CD14-positive monocyte (primary cell): ENCODE measurements around the gene MYZAP. TPM values are rescaled to one million over a fixed set of nuclear protein-coding genes. Genes with fewer than 3 reads are reported as not detected.

Source experiments
- DNase-seq, 3 donors: peaks; one replicate each; pipeline ENCODE4 v3.0.0-alpha.2; 2011 to 2022
- H2AFZ ChIP-seq: 2 replicates; pipeline ENCODE4 v1.6.0; 2012; ENCODE audit warnings: mild to moderate bottlenecking, low read depth, low read length, inconsistent platforms; ENCODE audit not compliant: insufficient read depth, poor library complexity, severe bottlenecking
- H3K27ac ChIP-seq, 2 donors: 1 replicate in 1 of 2; 2 replicates in 1 of 2; pipeline ENCODE4 v1.5.1; 2012 to 2013; ENCODE audit warnings: low read length in 2 of 2, control low read depth in 1 of 2, inconsistent platforms in 1 of 2, low read depth in 1 of 2, mild to moderate bottlenecking in 1 of 2
- H3K27me3 ChIP-seq, 2 donors: one replicate each; pipeline versions ENCODE4 v1.6.0 to v1.6.1; 2011 to 2013; ENCODE audit warnings: low read length in 2 of 2; ENCODE audit not compliant: control insufficient read depth in 2 of 2, insufficient read depth in 2 of 2
- H3K36me3 ChIP-seq, 2 donors: replicated peaks in 1 of 2; 1 replicate in 1 of 2; 2 replicates in 1 of 2; pipeline versions ENCODE4 v1.5.1 to v1.6.1; 2012 to 2013; ENCODE audit warnings: low read length in 2 of 2, control low read depth in 1 of 2, inconsistent platforms in 1 of 2, mild to moderate bottlenecking in 1 of 2; ENCODE audit not compliant: insufficient read depth in 2 of 2, control insufficient read depth in 1 of 2
- H3K4me1 ChIP-seq, 2 donors: 1 replicate in 1 of 2; 2 replicates in 1 of 2; pipeline versions ENCODE4 v1.5.1 to v1.6.1; 2012 to 2013; ENCODE audit warnings: low read length in 2 of 2, control low read depth in 1 of 2, inconsistent platforms in 1 of 2, mild to moderate bottlenecking in 1 of 2, moderate library complexity in 1 of 2; ENCODE audit not compliant: insufficient read depth in 2 of 2, control insufficient read depth in 1 of 2
- H3K4me2 ChIP-seq: replicated peaks from 2 replicates; pipeline ENCODE3; 2012; ENCODE audit warnings: low read length, moderate library complexity, mild to moderate bottlenecking; ENCODE audit not compliant: poor library complexity, severe bottlenecking; ENCODE audit errors: extremely low read depth
- H3K4me3 ChIP-seq, 3 experiments: fragments of 200-600 bp in 1 of 3; sonication (generic) in 1 of 3; replicated peaks in 1 of 3; 1 replicate in 2 of 3; 2 replicates in 1 of 3; pipeline ENCODE4 v1.5.1; 2011 to 2013; ENCODE audit warnings: low read length in 3 of 3, mild to moderate bottlenecking in 3 of 3, control low read depth in 2 of 3, low read depth in 2 of 3, inconsistent platforms in 1 of 3, moderate library complexity in 1 of 3
- H3K79me2 ChIP-seq: 2 replicates; pipeline ENCODE4 v1.6.0; 2012; ENCODE audit warnings: mild to moderate bottlenecking, control low read depth, inconsistent platforms, low read length, moderate library complexity; ENCODE audit not compliant: insufficient read depth
- H3K9ac ChIP-seq: 2 replicates; pipeline ENCODE4 v1.6.0; 2017; ENCODE audit warnings: low read length, mild to moderate bottlenecking; ENCODE audit not compliant: insufficient read depth, poor library complexity, severe bottlenecking
- H3K9me3 ChIP-seq, 2 donors: replicated peaks in 1 of 2; 1 replicate in 1 of 2; 2 replicates in 1 of 2; pipeline versions ENCODE4 v1.5.1 to v1.6.1; 2012 to 2013; ENCODE audit warnings: low read length in 2 of 2, control low read depth in 1 of 2; ENCODE audit not compliant: control insufficient read depth in 1 of 2, insufficient read depth in 1 of 2
- H4K20me1 ChIP-seq: 2 replicates; pipeline ENCODE4 v1.6.0; 2012; ENCODE audit warnings: mild to moderate bottlenecking, low read length, control low read depth, moderate library complexity; ENCODE audit not compliant: insufficient read depth
- H3K27ac Mint-ChIP-seq, 7 donors: one replicate each; pipeline ENCODE4 v1.8.0; 2020; ENCODE audit warnings: mild to moderate bottlenecking in 7 of 7, mixed read lengths in 7 of 7, moderate library complexity in 6 of 7, inconsistent platforms in 2 of 7
- H3K27me3 Mint-ChIP-seq, 3 donors: one replicate each; pipeline ENCODE4 v1.8.0; 2021 to 2022; ENCODE audit warnings: low read depth in 3 of 3, mild to moderate bottlenecking in 3 of 3, mixed read lengths in 3 of 3, moderate library complexity in 3 of 3, inconsistent platforms in 1 of 3
- H3K36me3 Mint-ChIP-seq, 2 donors: one replicate each; pipeline ENCODE4 v1.8.0; 2020; ENCODE audit warnings: mixed read lengths in 2 of 2, inconsistent platforms in 1 of 2, mild to moderate bottlenecking in 1 of 2
- H3K4me1 Mint-ChIP-seq: one replicate; pipeline ENCODE4 v1.8.0; 2020; ENCODE audit warnings: mild to moderate bottlenecking, mixed read lengths
- H3K4me3 Mint-ChIP-seq, 2 donors: one replicate each; pipeline ENCODE4 v1.8.0; 2020; ENCODE audit warnings: mild to moderate bottlenecking in 2 of 2, mixed read lengths in 2 of 2, moderate library complexity in 1 of 2
- H3K9me3 Mint-ChIP-seq, 7 donors: one replicate each; pipeline ENCODE4 v1.8.0; 2020 to 2022; ENCODE audit warnings: mixed read lengths in 7 of 7, mild to moderate bottlenecking in 6 of 7, moderate library complexity in 6 of 7, inconsistent platforms in 2 of 7
- WGBS: methylation state at CpG from one replicate; pipeline ENCODE4 v1.1.5; 2013; ENCODE audit warnings: missing lambda C conversion rate; ENCODE audit not compliant: insufficient coverage; 5-methylcytosine and 5-hydroxymethylcytosine counted together
- intact Hi-C, 2 donors: fragments of 100-400 bp; cut with micrococcal nuclease; formaldehyde crosslinking; loops; one replicate each; pipeline versions ENCODE4 v1.15.0 to v1.15.1; 2023
- polyA plus RNA-seq, 3 donors: library from polyadenylated mRNA; depleted of rRNA in 1 of 3; unstranded in 2 of 3; stranded (reverse) in 1 of 3; fragments of 300-500 nt in 2 of 3; fragments of >200 nt in 1 of 3; fragmentation: Illumina TruSeq in 2 of 3; gene quantifications; 1 replicate in 2 of 3; 2 replicates in 1 of 3; pipeline ENCODE4 v1.2.3, GENCODE V29; 2012 to 2021
- TF ChIP-seq, protein P1 (sequence below): fragments of 200-600 bp; IDR thresholded peaks from one replicate; pipeline ENCODE4 v1.8.0; 2022; ENCODE audit warnings: antibody characterized with exemption, mild to moderate bottlenecking

The MYZAP gene
- polyA plus RNA-seq, 3 donors: 0.12 to 0.13 TPM; not detected in 1

DNA sequence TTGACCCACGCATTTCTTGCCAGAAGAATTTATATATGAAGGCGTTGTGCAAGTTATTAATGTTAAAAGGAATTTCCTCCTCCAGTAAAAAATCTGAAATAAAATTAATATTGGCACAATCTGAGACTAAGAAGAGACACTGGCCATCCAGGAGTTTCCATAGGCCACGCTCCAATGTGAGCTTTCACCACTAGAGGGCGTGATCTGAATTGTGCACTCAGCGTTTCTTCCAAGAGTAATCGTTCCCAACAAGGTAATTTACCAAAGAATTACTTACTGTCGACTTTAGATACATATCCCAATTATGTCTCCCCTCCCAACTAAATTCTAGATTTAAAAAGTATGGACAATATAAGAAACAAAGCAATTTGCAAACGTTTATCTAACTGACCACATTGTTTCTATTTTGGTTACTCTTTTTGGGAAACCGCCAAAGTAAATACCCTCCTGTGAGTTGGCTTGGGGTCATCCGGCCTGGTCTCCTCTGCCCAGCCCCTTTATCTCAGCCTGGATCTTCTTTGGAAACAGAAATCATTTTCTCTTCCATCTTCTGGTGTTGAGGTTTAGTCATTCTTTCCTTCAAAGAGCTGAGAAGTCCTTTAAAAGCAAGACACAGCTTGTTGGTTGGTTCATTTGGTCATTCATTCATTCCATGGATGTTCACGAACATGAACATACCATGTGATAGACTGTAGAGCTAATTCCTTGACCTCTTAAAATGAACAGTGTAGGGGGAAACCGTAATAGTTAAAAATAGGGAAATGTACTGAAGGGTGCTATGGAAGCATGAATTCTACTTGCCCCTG lies 141.0 kb downstream of the MYZAP start:
- Histone ChIP-seq H3K4me2 (no peak overlapping the region), H3K36me3 (no peaks in the 10 kb centered on the region), H3K27ac (no peak overlapping the region), H2AFZ (no peak overlapping the region), H3K9me3 (no peaks in the 10 kb centered on the region), H3K79me2 (no peaks in the 10 kb centered on the region), H3K4me1 (no peaks in the 10 kb centered on the region), H3K9ac (no peak overlapping the region), H4K20me1 (no peaks in the 10 kb centered on the region), H3K4me3 (no peak overlapping the region), H3K27me3 (no peaks in the 10 kb centered on the region)
- Mint-ChIP-seq H3K27me3 (peaks cover 0 to 2% (median 0%) of the 10 kb centered on the region in 3 donors), H3K27ac (no peak overlapping the region), H3K36me3 (peaks cover 0 to 2% of the 10 kb centered on the region in 2 donors), H3K4me1 (no peaks in the 10 kb centered on the region), H3K4me3 (no peak overlapping the region), H3K9me3 (peaks cover 0 to 2% (median 0%) of the 10 kb centered on the region in 7 donors)
- peak; percentile 19 to 45 (median 38) for DNase-seq
- 0% methylated on average over 1 of the region's 12 CpGs for WGBS
- TF ChIP-seq, protein P1, sequence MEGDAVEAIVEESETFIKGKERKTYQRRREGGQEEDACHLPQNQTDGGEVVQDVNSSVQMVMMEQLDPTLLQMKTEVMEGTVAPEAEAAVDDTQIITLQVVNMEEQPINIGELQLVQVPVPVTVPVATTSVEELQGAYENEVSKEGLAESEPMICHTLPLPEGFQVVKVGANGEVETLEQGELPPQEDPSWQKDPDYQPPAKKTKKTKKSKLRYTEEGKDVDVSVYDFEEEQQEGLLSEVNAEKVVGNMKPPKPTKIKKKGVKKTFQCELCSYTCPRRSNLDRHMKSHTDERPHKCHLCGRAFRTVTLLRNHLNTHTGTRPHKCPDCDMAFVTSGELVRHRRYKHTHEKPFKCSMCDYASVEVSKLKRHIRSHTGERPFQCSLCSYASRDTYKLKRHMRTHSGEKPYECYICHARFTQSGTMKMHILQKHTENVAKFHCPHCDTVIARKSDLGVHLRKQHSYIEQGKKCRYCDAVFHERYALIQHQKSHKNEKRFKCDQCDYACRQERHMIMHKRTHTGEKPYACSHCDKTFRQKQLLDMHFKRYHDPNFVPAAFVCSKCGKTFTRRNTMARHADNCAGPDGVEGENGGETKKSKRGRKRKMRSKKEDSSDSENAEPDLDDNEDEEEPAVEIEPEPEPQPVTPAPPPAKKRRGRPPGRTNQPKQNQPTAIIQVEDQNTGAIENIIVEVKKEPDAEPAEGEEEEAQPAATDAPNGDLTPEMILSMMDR: peak; percentile 95
- intact Hi-C loops: no loop called here

DNA sequence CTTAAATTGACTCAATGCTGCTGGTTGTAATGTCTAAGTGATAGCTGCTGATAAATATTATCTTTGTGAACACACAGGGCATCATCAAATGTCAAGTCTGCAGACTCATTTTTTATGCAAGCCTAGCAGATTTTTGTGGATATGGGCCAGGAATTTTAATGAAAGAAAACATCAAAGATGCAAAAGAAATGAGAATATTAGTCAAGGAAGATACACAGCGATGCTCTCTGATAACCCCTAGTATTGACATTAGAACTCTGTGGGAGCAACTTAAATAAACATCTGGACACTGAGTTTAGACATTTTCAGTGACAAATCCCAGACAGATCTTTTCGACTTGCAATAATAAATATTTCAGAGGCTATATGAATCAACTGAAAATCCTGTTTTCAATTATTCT lies 143.2 kb downstream of the MYZAP start:
- Mint-ChIP-seq H3K27ac (no peak overlapping the region), H3K9me3 (peaks cover 0 to 2% (median 0%) of the 10 kb centered on the region in 7 donors), H3K36me3 (peaks cover 0 to 2% of the 10 kb centered on the region in 2 donors), H3K4me1 (no peaks in the 10 kb centered on the region), H3K4me3 (no peak overlapping the region), H3K27me3 (peaks cover 0 to 2% (median 0%) of the 10 kb centered on the region in 3 donors)
- WGBS: 100% methylated on average over 1 of the region's 2 CpGs
- DNase-seq: no peak
- Histone ChIP-seq H3K4me2 (no peak overlapping the region), H3K9me3 (no peaks in the 10 kb centered on the region), H3K36me3 (no peaks in the 10 kb centered on the region), H3K9ac (no peak overlapping the region), H3K27ac (no peak overlapping the region), H3K27me3 (no peaks in the 10 kb centered on the region), H3K4me1 (no peaks in the 10 kb centered on the region), H3K4me3 (no peak overlapping the region), H3K79me2 (no peaks in the 10 kb centered on the region), H2AFZ (no peak overlapping the region), H4K20me1 (no peaks in the 10 kb centered on the region)
- intact Hi-C loops: no loop called here
- TF ChIP-seq, protein P1: no peak

Other genes starting within 250 kb of the MYZAP start
- not detected for gene CGNL1, start 215.4 kb upstream of the MYZAP start, polyA plus RNA-seq
- 10 to 100 TPM; 14.4 to 29.4 (median 26.3) TPM for gene POLR2M, start 114.8 kb downstream of the MYZAP start, polyA plus RNA-seq